PC-3 (cell line): ENCODE data around the gene GMDS. TPM values are rescaled to one million over a fixed set of nuclear protein-coding genes. Genes with fewer than 3 reads are reported as not detected.

Experiments
- ATAC-seq: fragments of 200-7000 bp; cut with Tn5 transposase; 2 replicates; pipeline ENCODE4 v1.9.1; 2020; ENCODE audit warnings: mild to moderate bottlenecking, moderate library complexity
- BruUV-seq: library from RNA; stranded (reverse); fragments of 400-500 nt; replicated peaks from 2 replicates; lab custom pipeline; 2021; lab: Mats Ljungman, UMichigan
- CTCF ChIA-PET: fragments of 300-600 bp; sonication (Branson Sonifier 250); formaldehyde crosslinking; loops from one replicate; lab custom pipeline; 2022; ENCODE audit warnings: antibody characterized with exemption; lab: Charles Lee
- POLR2A ChIA-PET: fragments of 300-600 bp; sonication (Branson Sonifier 250); formaldehyde crosslinking; loops from one replicate; lab custom pipeline; 2022; ENCODE audit warnings: antibody characterized with exemption; ENCODE audit not compliant: unreplicated experiment; lab: Charles Lee
- DNase-seq: peaks from one replicate; pipeline ENCODE4 v3.0.0-alpha.2; 2015
- H2AFZ ChIP-seq: fragments of 300-600 bp; sonication (generic); 2 replicates; pipeline ENCODE4 v1.6.0; 2016; ENCODE audit warnings: antibody characterized with exemption, low read length
- H3F3A ChIP-seq: fragments of 300-600 bp; sonication (generic); one replicate; pipeline ENCODE4 v1.6.0; 2017; ENCODE audit warnings: antibody characterized with exemption, low read length, control low read depth, mild to moderate bottlenecking; ENCODE audit not compliant: unreplicated experiment
- H3K27ac ChIP-seq: fragments of 300-600 bp; sonication (generic); 2 replicates; pipeline ENCODE4 v1.5.1; 2016; ENCODE audit warnings: mild to moderate bottlenecking, low read length
- H3K27me3 ChIP-seq: fragments of 300-600 bp; sonication (generic); 2 replicates; pipeline ENCODE4 v1.6.1; 2016; ENCODE audit warnings: low read length, mixed read lengths
- H3K36me3 ChIP-seq: fragments of 300-600 bp; sonication (generic); 2 replicates; pipeline ENCODE4 v1.6.1; 2016; ENCODE audit warnings: low read depth, mixed run types, low read length, mixed read lengths
- H3K4me1 ChIP-seq: fragments of 300-600 bp; sonication (generic); 2 replicates; pipeline ENCODE4 v1.5.1; 2016; ENCODE audit warnings: low read length; ENCODE audit not compliant: insufficient read depth
- H3K4me2 ChIP-seq: fragments of 300-600 bp; sonication (generic); 2 replicates; pipeline ENCODE4 v1.6.0; 2016; ENCODE audit warnings: low read length
- H3K4me3 ChIP-seq: fragments of 300-600 bp; sonication (generic); 2 replicates; pipeline ENCODE4 v1.5.1; 2016; ENCODE audit warnings: mild to moderate bottlenecking, low read length, mixed read lengths
- H3K79me2 ChIP-seq: fragments of 300-600 bp; sonication (generic); 2 replicates; pipeline ENCODE4 v1.6.1; 2017; ENCODE audit warnings: low read length, mixed read lengths
- H3K9ac ChIP-seq: fragments of 300-600 bp; sonication (generic); 2 replicates; pipeline ENCODE4 v1.6.0; 2016; ENCODE audit warnings: mild to moderate bottlenecking, low read length
- H3K9me2 ChIP-seq: fragments of 300-600 bp; sonication (generic); replicated peaks from 2 replicates; pipeline ENCODE4 v1.6.1; 2016; ENCODE audit warnings: mixed run types, low read length, mixed read lengths
- H3K9me3 ChIP-seq: fragments of 300-600 bp; sonication (generic); 2 replicates; pipeline ENCODE4 v1.6.1; 2016; ENCODE audit warnings: low read length, mixed read lengths
- H4K20me1 ChIP-seq: fragments of 300-600 bp; sonication (generic); 2 replicates; pipeline ENCODE4 v1.6.1; 2016; ENCODE audit warnings: low read length, mixed read lengths
- EZH2 ChIP-seq: fragments of 300-600 bp; sonication (generic); IDR thresholded peaks from one replicate; pipeline ENCODE4 v1.6.1; 2017; ENCODE audit warnings: antibody characterized with exemption, mild to moderate bottlenecking, low read length; ENCODE audit not compliant: unreplicated experiment
- EZH2phosphoT487 ChIP-seq: fragments of 300-600 bp; sonication (generic); IDR thresholded peaks from 2 replicates; pipeline ENCODE4 v1.6.1; 2018; ENCODE audit warnings: mild to moderate bottlenecking, antibody characterized with exemption, low read length, borderline replicate concordance
- intact Hi-C: fragments of 100-400 bp; cut with micrococcal nuclease; formaldehyde crosslinking; loops from 2 replicates; pipeline ENCODE4 v1.9.0; 2023
- total RNA-seq: library from RNA; depleted of rRNA; stranded (reverse); fragments of >200 nt; gene quantifications from 2 replicates; pipeline ENCODE4 v1.2.3, GENCODE V29; 2014
- TF ChIP-seq, protein P1 (sequence below): fragments of 300-600 bp; sonication (generic); conservative IDR thresholded peaks from 2 replicates; pipeline ENCODE4 v1.5.1; 2017; ENCODE audit warnings: antibody characterized with exemption, low read depth, mild to moderate bottlenecking, low read length

The GMDS gene
- total RNA-seq, 1 experiment from 2014 or later = 18.3 TPM

DNA sequence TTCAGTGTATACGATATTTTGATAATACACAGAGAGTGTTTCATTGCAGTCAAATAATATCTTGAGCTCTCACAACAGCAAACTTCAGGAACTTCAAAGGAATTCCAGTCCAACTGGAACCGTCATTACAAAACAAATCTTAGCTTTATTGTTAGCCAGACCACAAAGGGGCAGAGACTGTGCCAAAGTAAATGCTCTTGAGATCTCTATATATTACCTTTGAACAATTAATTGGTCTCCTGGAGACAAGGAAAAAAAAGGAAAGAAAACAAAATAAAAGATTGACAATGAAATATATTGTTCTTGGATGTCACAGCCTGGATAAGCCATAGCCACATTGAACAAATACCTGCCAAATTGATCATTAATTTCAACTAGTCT lies 565.7 kb downstream of the GMDS start:
- Histone ChIP-seq H3K79me2 (no peaks in the 10 kb centered on the region), H3K9me3 (no peaks in the 10 kb centered on the region), H2AFZ (no peak overlapping the region), H3K4me1 (peaks cover 21% of the 10 kb centered on the region), H4K20me1 (no peaks in the 10 kb centered on the region), H3K4me3 (no peak overlapping the region), H3K36me3 (no peaks in the 10 kb centered on the region), H3K27me3 (no peaks in the 10 kb centered on the region), H3F3A (no peaks in the 10 kb centered on the region), H3K9me2 (no peaks in the 10 kb centered on the region), H3K4me2 (peak overlapping the region; percentile 55), H3K9ac (no peak overlapping the region), H3K27ac (peak overlapping the region; percentile 47)
- TF ChIP-seq EZH2phosphoT487 (no peak), EZH2 (no peak)
- TF ChIP-seq, protein P1, sequence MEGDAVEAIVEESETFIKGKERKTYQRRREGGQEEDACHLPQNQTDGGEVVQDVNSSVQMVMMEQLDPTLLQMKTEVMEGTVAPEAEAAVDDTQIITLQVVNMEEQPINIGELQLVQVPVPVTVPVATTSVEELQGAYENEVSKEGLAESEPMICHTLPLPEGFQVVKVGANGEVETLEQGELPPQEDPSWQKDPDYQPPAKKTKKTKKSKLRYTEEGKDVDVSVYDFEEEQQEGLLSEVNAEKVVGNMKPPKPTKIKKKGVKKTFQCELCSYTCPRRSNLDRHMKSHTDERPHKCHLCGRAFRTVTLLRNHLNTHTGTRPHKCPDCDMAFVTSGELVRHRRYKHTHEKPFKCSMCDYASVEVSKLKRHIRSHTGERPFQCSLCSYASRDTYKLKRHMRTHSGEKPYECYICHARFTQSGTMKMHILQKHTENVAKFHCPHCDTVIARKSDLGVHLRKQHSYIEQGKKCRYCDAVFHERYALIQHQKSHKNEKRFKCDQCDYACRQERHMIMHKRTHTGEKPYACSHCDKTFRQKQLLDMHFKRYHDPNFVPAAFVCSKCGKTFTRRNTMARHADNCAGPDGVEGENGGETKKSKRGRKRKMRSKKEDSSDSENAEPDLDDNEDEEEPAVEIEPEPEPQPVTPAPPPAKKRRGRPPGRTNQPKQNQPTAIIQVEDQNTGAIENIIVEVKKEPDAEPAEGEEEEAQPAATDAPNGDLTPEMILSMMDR = no peak
- peak; percentile 84 for DNase-seq
- BruUV-seq = no TSS peak
- peak; percentile 94 for ATAC-seq
- ChIA-PET CTCF (interaction anchor here (0.6 kb wide), 2 partner anchors 213 to 424 kb away, joined by 3 read pairs; no protein-coding TSS in a partner anchor), POLR2A (interaction anchor here (0.6 kb wide), 2 partner anchors 57 to 1098 kb away, joined by 3 read pairs; no protein-coding TSS in a partner anchor)
- intact Hi-C loops = loop anchor here (2.0 to 10.0 kb wide), 3 partner anchors 67 to 235 kb away; no protein-coding TSS in a partner anchor

DNA sequence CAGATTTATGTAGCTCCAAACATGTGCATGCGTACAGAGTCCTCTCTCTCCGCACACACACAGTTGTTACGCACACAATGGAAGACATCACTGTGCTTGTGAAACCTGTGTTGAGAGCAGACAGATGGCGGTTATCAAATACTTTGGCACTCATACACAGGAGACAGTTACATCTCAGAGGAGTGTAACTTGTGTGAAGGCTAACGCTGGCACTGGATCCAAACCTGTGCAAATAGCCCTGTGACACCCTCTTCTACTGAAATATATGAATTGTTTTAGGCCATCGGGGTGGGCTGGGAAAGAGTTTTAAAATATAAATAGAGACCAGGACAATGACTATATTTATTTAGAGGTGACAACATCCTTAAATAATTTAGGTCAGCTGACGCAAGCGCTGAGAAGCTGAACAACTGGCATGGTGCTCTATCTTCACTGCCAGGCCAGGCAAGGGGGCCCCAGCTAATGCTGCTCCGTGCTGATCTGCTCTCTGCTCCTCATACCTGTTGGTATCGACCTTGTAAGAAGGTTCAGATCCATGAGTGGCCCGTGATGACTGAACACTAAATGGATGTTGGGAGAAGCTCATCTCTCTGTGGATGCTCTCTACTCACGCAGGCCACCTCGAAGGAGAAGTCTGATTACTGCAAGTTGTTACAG lies 566.2 kb downstream of the GMDS start:
- BruUV-seq = no TSS peak
- Histone ChIP-seq H3K4me2 (peak overlapping the region; percentile 55), H3F3A (no peaks in the 10 kb centered on the region), H4K20me1 (no peaks in the 10 kb centered on the region), H3K36me3 (no peaks in the 10 kb centered on the region), H3K27me3 (no peaks in the 10 kb centered on the region), H3K4me1 (peaks cover 20% of the 10 kb centered on the region), H3K79me2 (no peaks in the 10 kb centered on the region), H3K9me2 (no peaks in the 10 kb centered on the region), H3K9ac (no peak overlapping the region), H2AFZ (no peak overlapping the region), H3K4me3 (no peak overlapping the region), H3K27ac (peak overlapping the region; percentile 47), H3K9me3 (no peaks in the 10 kb centered on the region)
- TF ChIP-seq, protein P1 = no peak
- TF ChIP-seq EZH2phosphoT487 = no peak
- TF ChIP-seq EZH2 = no peak
- ATAC-seq = peak; percentile 39; the same call in 1 of the 2 replicates
- intact Hi-C loops = loop anchor here (2.0 kb wide), 1 partner anchor 66 kb away; no protein-coding TSS in a partner anchor
- POLR2A ChIA-PET = interaction anchor here (0.6 kb wide), 2 partner anchors 57 to 1099 kb away, joined by 3 read pairs; no protein-coding TSS in a partner anchor
- CTCF ChIA-PET = interaction anchor here (0.6 kb wide), 2 partner anchors 214 to 425 kb away, joined by 3 read pairs; no protein-coding TSS in a partner anchor
- no peak for DNase-seq

DNA sequence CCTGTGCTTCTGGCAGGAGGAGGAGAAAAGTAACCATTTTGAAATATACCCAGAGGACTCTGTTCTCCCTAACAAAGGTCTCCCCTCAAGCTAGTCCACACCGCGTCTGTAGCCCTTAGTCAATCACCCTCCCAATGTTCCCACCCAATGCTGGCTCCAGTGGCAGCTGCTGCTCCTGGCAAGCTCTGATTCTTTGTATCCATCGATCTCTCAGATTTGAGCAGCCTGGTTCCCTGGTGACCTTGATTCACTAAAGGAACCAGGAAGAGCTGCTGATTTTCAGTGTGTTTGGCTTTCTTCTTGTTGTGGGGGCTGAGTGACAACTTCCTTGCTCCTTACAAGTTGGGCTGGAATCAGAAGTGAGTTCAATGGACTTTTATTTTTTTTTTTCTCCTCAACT lies 567.2 kb downstream of the GMDS start:
- intact Hi-C loops = loop anchor here (2.0 kb wide), 1 partner anchor 65 kb away; no protein-coding TSS in a partner anchor
- no TSS peak for BruUV-seq
- no peak for ATAC-seq
- CTCF ChIA-PET = no interaction called here
- H3K27ac ChIP-seq = no peak overlapping the region
- no peak overlapping the region for H2AFZ ChIP-seq
- H3F3A ChIP-seq = no peaks in the 10 kb centered on the region
- POLR2A ChIA-PET = no interaction called here
- no peaks in the 10 kb centered on the region for H3K9me2 ChIP-seq
- no peaks in the 10 kb centered on the region for H3K27me3 ChIP-seq
- TF ChIP-seq EZH2phosphoT487 (no peak), EZH2 (no peak)
- TF ChIP-seq, protein P1 = no peak
- H4K20me1 ChIP-seq = no peaks in the 10 kb centered on the region
- H3K36me3 ChIP-seq = no peaks in the 10 kb centered on the region
- no peak overlapping the region for H3K4me3 ChIP-seq
- no peak overlapping the region for H3K4me2 ChIP-seq
- DNase-seq = no peak
- H3K4me1 ChIP-seq = peaks cover 20% of the 10 kb centered on the region
- H3K79me2 ChIP-seq = no peaks in the 10 kb centered on the region
- H3K9ac ChIP-seq = no peak overlapping the region
- H3K9me3 ChIP-seq = no peaks in the 10 kb centered on the region
